Spleen (tissue), 7 donors: ENCODE data around the gene ZNF692.
A peak's percentile ranks its signal among the peaks of the same experiment; 100 is the strongest.

Experiments used
- CTCF ChIP-seq, 11 experiments: fragments of 200-600 bp in 7 of 11; fragments of 450-650 bp in 4 of 11; sonication (generic) in 4 of 11; IDR thresholded peaks in 8 of 11; conservative IDR thresholded peaks in 3 of 11; 1 replicate in 7 of 11; 2 replicates in 4 of 11; pipeline versions ENCODE4 v1.4.0 to v1.8.0; 2016 to 2021; ENCODE audit warnings: antibody characterized with exemption in 11 of 11, inconsistent platforms in 4 of 11, mild to moderate bottlenecking in 1 of 11
- POLR2A ChIP-seq, 3 donors: fragments of 450-650 bp; IDR thresholded peaks; one replicate each; pipeline ENCODE4 v1.5.1; 2017; ENCODE audit warnings: antibody characterized with exemption in 3 of 3, mild to moderate bottlenecking in 1 of 3
- POLR2AphosphoS5 ChIP-seq, 3 donors: sonication (generic); formaldehyde crosslinking; IDR thresholded peaks; one replicate each; pipeline ENCODE4 v1.5.1; 2017; ENCODE audit warnings: antibody characterized with exemption in 3 of 3
- donor health status: DM: no; HTN: no; CAD: no; lungs with moderate emphysema.
- donor health status: DM: no; HTN: no; CAD: no.
- donor health status: DM: no; HTN: no; CAD: no.

- TF ChIP-seq POLR2AphosphoS5 (IDR thresholded peaks at IDR 0.05) (no peak), CTCF (IDR thresholded peaks at IDR 0.05 in 8 of 11, conservative IDR thresholded peaks at IDR 0.05 in 3 of 11) (peak in 1 of 11 experiments; percentile 5), POLR2A (IDR thresholded peaks at IDR 0.05) (no peak)
Measured at GRCh38 chr1:248853663-248854375, 5.1 kb downstream of the ZNF692 start.
